HG03342 (cell line): Measurements from ENCODE around the gene ATAD3B.
"Not testable (repeated sequence)": the region's sequence is repeated elsewhere in the genome, so short reads cannot be mapped to it uniquely, and the experiment has no call there.

ENCODE experiments used
- ATAC-seq: cut with Tn5 transposase; IDR thresholded peaks from one replicate; pipeline ENCODE4 v1.9.1; 2021; ENCODE audit warnings: mild to moderate bottlenecking, moderate library complexity; ENCODE audit not compliant: unreplicated experiment

The ATAD3B gene

DNA sequence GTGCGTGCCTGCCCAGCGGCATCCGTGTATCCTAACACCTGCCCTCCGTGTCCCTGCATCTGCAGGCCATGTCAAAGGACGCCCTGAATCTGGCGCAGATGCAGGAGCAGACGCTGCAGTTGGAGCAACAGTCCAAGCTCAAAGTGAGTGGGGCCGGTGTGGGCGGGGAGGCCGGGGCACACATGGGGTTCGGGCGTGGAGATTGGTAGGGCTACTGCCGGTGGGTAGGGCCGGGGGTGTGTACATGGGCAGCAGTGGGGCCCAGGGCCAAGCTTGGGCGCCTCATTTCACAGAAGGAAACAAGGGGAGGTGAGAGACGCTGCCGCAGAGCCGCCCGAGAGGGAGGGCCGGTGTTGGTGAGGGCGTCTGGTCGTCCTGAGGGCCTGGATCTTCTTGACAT lies 20.9 kb upstream of the ATAD3B start:
- ATAC-seq, result not testable (repeated sequence)

DNA sequence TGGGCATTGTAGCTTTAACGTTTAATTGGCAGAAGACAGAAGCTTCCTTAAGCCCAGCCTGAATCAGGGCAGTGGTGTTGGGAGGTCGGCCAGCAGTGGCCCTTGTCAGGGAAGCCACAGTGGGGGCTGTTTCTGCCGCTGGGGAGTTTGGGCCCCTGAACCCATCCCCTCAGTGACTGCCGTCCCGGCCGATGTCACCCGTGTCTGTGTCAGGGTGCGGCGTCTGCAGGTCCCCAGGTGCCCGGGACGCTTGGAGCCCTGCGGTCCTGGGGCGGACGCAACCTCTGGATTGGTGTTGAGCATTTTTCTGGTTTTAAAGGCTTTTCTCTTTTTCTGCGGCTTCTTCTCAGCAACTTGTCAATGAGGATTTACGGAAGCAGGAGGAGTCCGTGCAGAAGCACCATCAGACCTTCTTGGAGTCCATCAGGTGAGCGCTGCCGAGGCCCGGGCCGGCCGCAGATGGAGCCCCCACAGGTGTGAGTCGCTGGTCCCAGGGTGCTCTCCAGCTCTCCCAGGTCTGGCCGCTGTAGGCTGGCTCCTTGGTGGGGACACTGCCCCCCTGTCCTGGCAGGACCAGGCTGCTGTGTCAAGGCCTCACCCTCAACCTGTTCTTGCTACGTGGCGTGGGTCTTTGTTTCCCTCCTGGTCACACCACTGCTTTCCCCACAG lies 19.7 kb upstream of the ATAD3B start:
- ATAC-seq, result no peak

DNA sequence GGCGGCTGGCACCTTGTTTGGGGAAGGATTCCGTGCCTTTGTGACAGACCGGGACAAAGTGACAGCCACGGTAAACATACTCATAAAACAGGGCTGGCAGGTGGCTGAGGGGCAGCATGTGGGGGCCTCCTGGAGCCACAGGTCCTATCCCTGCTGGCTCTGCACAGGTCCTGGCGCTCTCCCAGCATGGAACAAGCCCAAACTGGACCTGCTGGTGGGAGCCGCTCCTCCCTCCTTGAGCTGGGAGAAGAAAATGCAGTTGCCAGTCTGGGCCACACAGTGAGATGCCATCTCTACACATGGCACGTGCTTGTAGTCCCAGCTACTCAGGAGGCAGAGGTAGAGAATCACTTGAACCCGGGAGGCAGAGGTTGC lies 19.2 kb upstream of the ATAD3B start:
- not testable (repeated sequence) for ATAC-seq

DNA sequence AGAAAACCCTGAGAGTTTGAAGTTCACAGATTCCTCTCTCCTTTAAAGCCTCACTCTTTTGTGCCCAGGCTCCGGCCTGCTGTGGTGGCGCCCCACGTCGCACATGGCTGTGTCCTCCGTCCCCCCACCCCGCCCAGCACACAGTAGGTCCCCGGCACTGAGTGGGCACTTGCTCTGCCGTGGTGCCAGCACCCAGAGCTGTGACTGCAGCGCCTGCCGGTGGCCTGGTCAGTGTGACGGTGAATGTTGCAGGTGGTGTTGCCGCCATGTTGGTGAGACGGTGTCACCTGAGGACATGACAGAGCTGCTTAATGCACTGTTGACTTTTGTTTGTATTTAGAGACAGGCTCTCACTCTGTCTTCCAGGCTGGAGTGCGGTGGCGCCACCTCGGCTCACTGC lies 18.7 kb upstream of the ATAD3B start:
- ATAC-seq, result no peak

DNA sequence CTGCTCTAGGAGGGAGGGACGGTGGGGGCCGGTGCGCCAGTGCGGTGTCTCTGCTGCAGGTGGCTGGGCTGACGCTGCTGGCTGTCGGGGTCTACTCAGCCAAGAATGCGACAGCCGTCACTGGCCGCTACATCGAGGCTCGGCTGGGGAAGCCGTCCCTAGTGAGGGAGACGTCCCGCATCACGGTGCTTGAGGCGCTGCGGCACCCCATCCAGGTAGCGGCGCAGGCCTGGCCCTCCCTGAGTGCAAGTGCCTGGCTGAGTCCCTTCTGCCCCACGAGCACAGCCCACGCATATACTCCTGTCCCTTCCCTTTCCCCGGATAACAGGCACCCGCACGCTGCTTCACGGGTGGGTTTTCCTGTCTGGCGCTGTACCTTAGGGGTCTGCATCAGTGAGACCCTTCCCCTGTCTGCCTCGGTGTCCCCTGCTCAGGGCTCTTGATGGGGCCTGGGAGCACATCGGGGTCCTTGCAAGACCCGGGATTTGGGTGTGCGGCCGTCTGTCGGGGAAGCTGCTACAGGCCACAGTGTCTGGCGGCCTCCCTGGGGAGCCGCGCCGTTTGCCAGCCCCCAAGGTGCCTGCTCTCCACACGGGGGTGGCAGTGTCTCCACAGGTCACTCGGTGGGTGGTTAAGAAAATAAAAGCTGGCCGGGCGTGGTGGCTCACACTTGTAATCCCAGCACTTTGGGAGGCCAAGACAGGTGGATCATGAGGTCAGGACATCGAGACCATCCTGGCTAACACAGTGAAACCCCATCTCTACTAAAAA lies 17.1 kb upstream of the ATAD3B start:
- ATAC-seq, result not testable (repeated sequence)

DNA sequence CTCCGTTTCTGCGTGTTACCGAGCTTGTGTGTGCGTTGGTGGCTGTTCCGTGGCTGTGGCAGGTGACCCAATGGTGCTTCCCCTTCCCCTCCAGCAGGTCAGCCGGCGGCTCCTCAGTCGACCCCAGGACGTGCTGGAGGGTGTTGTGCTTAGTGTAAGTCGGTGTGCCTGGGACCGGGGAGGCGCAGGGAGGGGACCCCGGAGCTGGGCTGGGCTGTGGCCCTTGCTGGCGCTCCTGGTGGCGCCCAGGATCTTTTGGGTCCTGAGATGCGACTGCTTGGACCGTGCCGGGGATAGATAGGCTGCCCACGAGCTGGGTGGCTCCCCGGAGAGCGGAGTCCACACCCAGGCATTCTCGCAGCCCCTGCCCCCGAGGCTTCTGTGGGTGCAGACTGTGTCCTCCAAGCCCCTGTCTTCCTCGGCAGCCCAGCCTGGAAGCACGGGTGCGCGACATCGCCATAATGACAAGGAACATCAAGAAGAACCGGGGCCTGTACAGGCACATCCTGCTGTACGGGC lies 16.1 kb upstream of the ATAD3B start:
- no peak for ATAC-seq

DNA sequence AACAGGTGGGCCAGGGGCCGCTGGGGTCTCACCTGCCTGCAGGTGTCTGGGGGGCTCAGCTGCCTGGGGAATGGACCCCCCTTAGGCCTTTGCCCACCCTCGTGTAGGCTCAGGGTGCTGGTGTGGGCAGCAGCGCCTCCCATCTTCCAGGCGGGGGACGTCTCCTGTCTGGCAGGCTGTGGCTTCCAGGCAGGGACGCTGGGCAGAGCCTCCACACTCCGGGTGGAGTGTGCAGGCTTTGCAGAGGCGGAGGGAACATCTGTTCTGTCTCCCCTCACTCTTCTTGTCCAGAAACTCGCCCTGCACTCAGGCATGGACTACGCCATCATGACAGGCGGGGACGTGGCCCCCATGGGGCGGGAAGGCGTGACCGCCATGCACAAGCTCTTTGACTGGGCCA lies 15.6 kb upstream of the ATAD3B start:
- not testable (repeated sequence) for ATAC-seq

DNA sequence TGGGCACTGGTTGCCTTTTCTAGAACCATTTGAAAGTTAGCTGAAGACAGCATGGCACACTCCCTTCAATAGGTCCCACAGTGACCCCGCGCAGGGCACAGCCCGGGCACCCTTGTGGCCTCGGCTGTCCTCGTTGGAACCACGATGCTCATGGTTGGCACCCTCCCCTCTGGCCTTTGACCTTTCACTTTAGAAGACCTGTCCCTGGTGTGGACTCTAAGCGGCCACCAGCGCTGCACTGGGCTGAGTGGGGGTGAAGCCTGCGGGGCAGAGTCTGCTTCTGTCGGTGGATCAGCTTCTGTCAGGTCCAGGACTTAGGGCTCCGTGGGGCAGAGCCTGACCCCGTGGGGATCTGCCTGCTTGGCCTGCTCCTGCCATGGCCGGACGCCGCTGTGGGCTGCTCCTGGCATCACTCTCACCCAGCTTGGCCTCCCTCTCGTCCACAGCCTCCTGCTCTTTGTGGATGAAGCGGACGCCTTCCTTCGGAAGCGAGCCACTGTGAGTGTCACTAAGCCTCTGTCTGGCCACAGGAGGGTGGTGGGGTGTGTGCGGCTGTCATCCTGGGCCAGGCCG lies 14.8 kb upstream of the ATAD3B start:
- ATAC-seq, result not testable (repeated sequence)

DNA sequence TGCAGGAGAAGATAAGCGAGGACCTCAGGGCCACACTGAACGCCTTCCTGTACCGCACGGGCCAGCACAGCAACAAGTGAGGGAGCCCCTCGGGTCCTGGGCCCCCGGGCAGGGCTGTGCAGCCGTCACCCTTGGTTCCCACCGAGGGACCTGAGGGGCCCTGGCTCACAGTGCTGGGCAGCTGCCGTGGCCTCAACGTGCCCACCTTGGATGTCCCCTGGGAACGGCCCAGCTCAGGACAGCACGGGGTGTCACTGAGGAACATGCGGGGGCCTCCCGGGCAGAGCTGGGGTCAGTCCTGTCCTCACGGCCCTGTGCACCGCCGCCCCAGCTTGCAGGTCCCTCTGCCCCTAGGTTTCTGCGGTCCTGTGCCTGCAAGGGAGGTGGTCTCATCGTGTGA lies 12.4 kb upstream of the ATAD3B start:
- ATAC-seq, result not testable (repeated sequence)

DNA sequence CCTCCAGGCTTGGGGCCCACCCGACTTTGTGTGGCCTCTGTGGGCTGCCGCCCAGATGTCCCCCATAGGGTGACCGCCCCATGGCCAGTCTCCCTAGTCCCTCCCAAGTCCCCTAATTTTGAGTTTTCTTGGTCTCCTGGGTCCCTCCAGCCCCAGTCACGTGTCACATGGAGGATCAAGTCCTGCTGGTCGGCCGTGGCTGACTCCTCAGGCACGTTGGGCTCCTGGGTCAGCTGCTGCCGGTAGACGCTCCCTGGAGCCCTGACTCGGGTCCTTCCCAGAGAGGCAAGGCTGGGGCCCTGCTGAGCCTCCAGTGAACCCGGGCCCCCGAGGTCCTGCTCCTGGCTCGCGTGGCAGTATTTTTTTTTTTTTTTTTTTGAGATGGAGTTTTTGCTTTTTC lies 11.9 kb upstream of the ATAD3B start:
- not testable (repeated sequence) for ATAC-seq

DNA sequence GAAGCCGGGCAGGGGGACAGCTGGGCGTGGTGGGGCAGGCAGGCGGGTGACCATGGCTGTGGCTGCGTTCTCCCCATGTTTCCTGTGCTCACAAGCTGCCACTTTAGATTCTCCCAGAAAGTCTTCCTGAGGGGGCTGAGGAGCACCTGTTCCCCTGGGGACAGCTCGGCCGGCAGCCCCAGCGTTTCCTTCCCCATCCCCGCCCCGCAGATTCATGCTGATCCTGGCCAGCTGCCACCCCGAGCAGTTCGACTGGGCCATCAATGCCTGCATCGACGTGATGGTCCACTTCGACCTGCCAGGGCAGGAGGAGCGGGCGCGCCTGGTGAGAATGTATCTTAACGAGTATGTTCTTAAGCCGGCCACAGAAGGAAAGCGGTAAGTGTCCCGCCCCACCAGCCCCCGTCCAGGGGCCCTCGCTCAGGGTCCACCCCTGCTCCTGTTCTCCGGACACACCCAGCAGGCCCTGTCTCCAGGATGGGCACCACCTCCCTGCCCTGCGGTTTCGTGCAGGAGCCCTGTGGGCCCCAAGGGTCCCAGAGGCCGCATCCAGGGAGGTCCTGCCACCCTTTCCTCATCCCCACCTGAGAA lies 10.9 kb upstream of the ATAD3B start:
- no peak for ATAC-seq

DNA sequence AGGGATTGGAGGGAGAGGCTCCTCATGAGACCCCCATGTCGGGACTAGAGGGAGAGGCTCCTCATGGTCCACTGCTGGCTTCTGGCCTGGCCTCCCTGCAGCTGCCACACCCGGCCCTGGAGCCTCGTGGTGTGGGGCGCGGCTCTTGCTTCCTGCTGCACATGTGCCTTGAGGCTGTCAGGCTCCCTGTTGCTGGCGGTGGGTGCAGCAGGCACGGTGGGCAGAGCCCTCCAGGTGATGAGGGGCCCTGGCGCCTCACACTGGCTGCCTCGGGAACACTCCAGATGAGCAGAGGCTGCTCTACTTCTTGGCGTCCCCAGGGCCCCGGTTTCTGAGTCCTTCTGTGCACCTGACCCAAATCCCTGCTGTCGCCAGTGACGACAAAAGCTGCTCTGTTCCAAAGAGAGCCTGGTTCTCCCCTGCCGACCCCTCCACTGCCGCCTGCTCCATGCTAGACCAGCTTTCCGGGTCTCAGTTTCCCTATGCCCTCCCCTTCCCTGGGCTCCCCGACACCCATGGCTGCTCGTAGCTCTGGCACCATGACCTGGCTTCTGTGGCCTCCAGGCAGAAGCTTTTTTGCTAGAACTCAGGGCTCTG lies 9.7 kb upstream of the ATAD3B start:
- ATAC-seq, result no peak

DNA sequence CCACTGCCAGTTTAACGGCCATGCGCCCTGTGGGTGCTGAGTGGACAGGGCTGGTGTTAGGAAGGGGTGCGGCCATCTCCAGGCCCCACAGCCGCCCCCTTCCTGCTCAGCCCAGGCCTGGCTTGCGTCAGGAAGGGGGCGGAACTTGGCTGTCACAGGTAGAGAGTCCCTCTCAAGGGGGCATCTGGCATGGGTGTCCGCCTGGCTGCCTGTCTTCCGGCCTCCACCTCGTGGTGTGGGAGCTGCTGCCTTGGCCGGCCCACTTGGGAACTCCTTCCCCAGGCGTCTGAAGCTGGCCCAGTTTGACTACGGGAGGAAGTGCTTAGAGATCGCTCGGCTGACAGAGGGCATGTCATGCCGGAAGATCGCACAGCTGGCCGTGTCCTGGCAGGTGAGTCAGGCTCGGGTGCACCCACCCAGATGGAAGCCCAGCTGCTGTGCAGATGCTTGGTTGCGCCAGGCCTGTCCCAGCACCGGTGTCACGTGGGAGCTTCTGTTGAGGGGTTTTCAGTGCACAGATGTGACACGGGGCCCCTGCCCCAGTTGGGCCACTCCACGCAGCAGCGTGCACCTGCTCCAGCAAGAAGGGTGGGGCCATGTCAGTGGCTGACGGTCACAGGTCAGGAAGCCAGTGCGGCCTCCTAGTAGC lies 9.1 kb upstream of the ATAD3B start:
- no peak for ATAC-seq

DNA sequence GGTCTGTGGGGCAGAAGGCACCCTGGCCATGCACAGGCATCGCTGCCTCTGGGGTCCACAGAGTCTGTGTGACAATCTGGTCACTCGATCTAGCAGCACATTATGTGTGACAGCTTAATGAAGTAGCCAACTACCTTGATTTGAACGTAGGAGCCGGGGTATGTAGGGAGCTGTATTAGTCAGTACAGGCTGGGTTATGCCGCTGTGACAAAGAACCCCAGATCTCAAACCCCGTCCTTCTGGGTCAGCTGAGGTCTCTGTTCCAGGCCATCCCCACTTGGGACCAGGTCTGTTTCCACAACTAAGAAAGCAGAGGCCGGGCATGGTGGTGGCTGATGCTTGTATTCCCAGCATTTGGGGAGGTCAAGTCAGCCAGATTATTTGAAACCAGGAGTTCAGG lies 8.3 kb upstream of the ATAD3B start:
- ATAC-seq, result no peak

DNA sequence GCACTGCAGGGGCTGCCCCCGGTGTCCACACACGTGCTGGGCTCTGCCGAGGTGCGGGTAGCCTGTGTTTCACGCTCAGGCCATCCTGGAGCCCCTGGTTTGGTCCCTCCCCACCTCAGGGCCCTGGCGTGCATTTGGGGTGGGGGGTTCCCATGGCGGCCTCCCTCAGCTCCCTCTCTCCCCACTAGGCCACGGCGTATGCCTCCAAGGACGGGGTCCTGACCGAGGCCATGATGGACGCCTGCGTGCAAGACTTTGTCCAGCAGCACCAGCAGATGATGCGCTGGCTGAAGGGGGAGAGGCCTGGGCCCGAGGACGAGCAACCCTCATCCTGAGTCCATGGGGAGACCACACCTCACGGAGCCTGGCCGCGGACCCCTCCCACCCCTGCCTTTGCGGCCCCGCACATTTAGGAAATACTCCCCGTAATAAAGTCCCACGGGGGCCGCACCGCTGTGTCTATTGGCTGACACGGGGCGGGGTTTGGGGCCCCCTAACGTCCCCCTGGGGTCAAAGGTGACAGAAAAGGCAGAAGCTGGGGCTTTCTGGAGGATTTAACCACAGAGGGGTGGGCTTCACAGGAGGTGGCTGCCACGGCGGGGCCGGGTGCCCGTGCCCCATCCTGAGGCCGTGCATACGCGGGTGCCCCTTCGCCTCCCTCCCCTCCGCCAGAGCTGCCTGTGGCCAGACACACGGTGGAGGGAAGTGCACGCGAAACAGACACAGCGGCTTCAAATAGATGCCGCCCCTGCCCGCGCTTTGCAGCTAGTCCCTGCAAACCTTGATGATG lies 3.2 kb upstream of the ATAD3B start:
- not testable (repeated sequence) for ATAC-seq

DNA sequence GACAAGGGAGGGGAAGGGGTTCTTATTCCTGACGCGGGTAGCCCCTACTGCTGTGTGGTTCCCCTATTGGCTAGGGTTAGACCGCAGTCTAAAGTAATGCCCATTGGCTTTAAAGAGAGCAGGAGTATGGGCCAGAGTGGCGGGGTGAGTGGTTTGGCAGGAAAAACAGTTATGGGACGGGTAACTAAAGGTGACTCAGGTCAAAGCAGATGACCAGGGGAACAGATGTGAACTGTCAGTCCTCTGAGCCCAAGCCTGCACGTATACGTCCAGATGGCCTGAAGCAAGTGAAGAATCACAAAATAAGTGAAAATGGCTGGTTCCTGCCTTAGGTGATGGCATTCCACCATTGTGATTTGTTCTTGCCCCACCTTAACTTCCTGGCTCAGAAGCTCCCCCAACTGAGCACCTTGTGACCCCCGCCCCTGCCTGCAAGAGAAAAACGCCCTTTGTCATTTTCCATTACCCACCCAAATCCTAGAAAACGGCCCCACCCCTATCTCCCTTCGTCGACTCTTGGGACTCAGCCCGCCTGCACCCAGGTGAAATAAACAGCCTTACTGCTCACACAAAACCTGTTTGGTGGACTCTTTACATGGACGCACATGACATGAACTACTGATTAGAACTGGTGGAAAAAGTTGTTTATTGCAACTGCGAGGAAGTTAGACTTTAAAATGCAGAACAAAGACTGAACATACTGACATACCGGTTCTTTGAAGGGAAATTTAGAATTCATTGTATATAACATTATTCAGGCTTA lies 758 bp upstream of the ATAD3B start:
- ATAC-seq, result peak; percentile 2

DNA sequence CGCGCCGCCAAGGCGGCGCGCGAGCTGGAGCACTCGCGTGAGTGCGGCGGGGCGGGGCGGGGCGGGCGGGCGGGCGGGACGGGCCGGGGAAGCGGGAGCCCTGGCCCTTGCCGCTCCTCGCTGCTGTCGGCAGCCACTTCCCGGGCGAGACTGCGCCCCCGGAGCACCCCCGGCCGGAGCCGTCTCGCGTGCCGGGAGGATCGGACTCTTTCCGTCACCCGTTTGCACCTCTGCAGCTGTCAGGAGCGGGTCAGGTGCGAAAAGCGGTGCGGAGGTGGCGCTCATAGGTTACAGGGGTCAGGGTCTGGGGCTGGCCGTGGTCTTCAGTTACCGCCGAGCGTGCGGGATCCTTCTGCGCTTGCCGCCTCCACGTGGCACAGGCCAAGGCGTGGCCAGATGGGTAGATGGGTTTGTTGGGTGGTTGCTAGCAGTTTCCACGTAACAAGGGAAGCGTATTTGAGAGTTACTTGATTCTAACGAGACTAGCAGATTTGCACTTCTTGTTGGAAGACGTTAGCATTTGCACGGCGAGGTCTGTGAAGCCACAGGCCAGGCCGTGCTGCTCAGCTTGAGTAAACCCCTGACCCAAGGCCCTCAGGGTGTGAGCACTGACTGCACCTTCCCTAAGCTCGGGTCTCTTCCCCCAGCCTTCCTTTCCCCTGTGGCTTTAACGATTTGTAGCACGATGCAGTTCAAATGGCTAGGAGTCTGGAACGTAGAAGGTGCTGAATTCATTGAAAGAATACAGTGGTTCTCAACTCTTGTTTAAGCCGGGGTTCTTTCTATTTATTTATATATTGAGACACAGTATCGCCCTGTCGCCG lies 700 bp downstream of the ATAD3B start:
- ATAC-seq, result peak; percentile 20

DNA sequence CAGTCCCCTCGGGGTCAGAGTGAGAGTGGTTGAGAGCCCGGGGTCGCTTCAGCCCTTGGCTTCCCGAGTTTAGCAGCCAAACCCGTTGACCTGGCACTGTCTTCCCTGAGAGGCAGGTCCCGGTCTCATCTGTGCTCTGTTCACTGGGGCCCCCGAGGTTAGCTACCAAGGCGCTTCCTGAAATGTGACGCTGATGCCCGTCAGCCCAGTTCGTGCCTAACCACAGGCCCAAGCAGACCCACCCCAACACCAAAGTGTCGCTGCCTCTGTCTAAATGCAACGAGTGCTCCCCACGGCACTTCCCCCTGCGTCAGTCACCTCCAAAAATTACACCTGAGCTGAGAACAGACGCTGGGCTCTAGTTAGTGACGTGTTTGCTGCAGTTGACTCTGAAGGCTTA lies 4.4 kb downstream of the ATAD3B start:
- not testable (repeated sequence) for ATAC-seq
